ENCODE measurements around the gene GALNTL6.

The GALNTL6 gene

GRCh38 chr4:171880136-171880535 lies 66.9 kb downstream of the GALNTL6 start:
- POLR2A ChIA-PET: no interaction called here
- no peak for TF ChIP-seq BHLHE40 (IDR thresholded peaks at IDR 0.05; ENCODE audit: borderline replicate concordance)
- no peak for TF ChIP-seq FOXA1 (IDR thresholded peaks at IDR 0.05)
- TF ChIP-seq ZNF384 (IDR thresholded peaks at IDR 0.05): no peak
- no peak for TF ChIP-seq SP1 (IDR thresholded peaks at IDR 0.05)
- TF ChIP-seq PKNOX1 (IDR thresholded peaks at IDR 0.05): no peak
- no peak for TF ChIP-seq FOXM1 (IDR thresholded peaks at IDR 0.05; ENCODE audit: borderline replicate concordance)
- no peak for TF ChIP-seq CTBP1 (IDR thresholded peaks at IDR 0.05; ENCODE audit: borderline replicate concordance)
- no peak for TF ChIP-seq NFRKB (IDR thresholded peaks at IDR 0.05)
- TF ChIP-seq L3MBTL2 (conservative IDR thresholded peaks at IDR 0.05): no peak
- TF ChIP-seq TARDBP (IDR thresholded peaks at IDR 0.05): no peak
- TF ChIP-seq HDGF (IDR thresholded peaks at IDR 0.05; ENCODE audit: borderline replicate concordance): no peak
- CTCF ChIA-PET: no interaction called here
- DNase-seq (ENCODE audit: extremely low spot score): no peak

- TF ChIP-seq LEF1 (IDR thresholded peaks at IDR 0.05; ENCODE audit: borderline replicate concordance): no peak
- no peak for TF ChIP-seq FOXM1 (IDR thresholded peaks at IDR 0.05; ENCODE audit: borderline replicate concordance)
- no peak for TF ChIP-seq L3MBTL2 (conservative IDR thresholded peaks at IDR 0.05)
- TF ChIP-seq SP1 (IDR thresholded peaks at IDR 0.05): no peak
- no peak for TF ChIP-seq NFRKB (IDR thresholded peaks at IDR 0.05)
- no peak for TF ChIP-seq ELF4 (IDR thresholded peaks at IDR 0.05)
- no peak for TF ChIP-seq BHLHE40 (IDR thresholded peaks at IDR 0.05; ENCODE audit: borderline replicate concordance)
- no peak for TF ChIP-seq SUZ12 (IDR thresholded peaks at IDR 0.05)
- TF ChIP-seq ZNF384 (IDR thresholded peaks at IDR 0.05): no peak
- TF ChIP-seq HDGF (IDR thresholded peaks at IDR 0.05; ENCODE audit: borderline replicate concordance): no peak
- no peak for TF ChIP-seq TARDBP (IDR thresholded peaks at IDR 0.05)
- TF ChIP-seq PKNOX1 (IDR thresholded peaks at IDR 0.05): no peak
- TF ChIP-seq FOXK2 (IDR thresholded peaks at IDR 0.05): no peak
- TF ChIP-seq ARNT (IDR thresholded peaks at IDR 0.05): no peak
- TF ChIP-seq CTBP1 (IDR thresholded peaks at IDR 0.05; ENCODE audit: borderline replicate concordance): no peak
- no peak for TF ChIP-seq FOXA1 (IDR thresholded peaks at IDR 0.05)
- POLR2A ChIA-PET: no interaction called here
- CTCF ChIA-PET: no interaction called here
- DNase-seq (ENCODE audit: extremely low spot score): no peak
These were observed 76.5 kb downstream of the GALNTL6 start for GRCh38 chr4:171889681-171890080.

GRCh38 chr4:171891038-171891437 lies 77.8 kb downstream of the GALNTL6 start:
- TF ChIP-seq ELF4 (IDR thresholded peaks at IDR 0.05) (no peak), NFRKB (IDR thresholded peaks at IDR 0.05) (no peak), SP1 (IDR thresholded peaks at IDR 0.05) (no peak), FOXM1 (IDR thresholded peaks at IDR 0.05; ENCODE audit: borderline replicate concordance) (no peak), BHLHE40 (IDR thresholded peaks at IDR 0.05; ENCODE audit: borderline replicate concordance) (no peak), TARDBP (IDR thresholded peaks at IDR 0.05) (no peak), LEF1 (IDR thresholded peaks at IDR 0.05; ENCODE audit: borderline replicate concordance) (no peak), L3MBTL2 (conservative IDR thresholded peaks at IDR 0.05) (no peak), FOXK2 (IDR thresholded peaks at IDR 0.05) (no peak), HDGF (IDR thresholded peaks at IDR 0.05; ENCODE audit: borderline replicate concordance) (no peak), ARNT (IDR thresholded peaks at IDR 0.05) (no peak), SUZ12 (IDR thresholded peaks at IDR 0.05) (no peak), ZNF384 (IDR thresholded peaks at IDR 0.05) (no peak), PKNOX1 (IDR thresholded peaks at IDR 0.05) (no peak), CTBP1 (IDR thresholded peaks at IDR 0.05; ENCODE audit: borderline replicate concordance) (no peak), FOXA1 (IDR thresholded peaks at IDR 0.05) (no peak)
- ChIA-PET POLR2A (no interaction called here), CTCF (no interaction called here)
- DNase-seq (ENCODE audit: extremely low spot score): no peak

- DNase-seq (ENCODE audit: extremely low spot score): no peak
- ChIA-PET POLR2A (no interaction called here), CTCF (no interaction called here)
- no peak for TF ChIP-seq TARDBP (IDR thresholded peaks at IDR 0.05)
- TF ChIP-seq ARNT (IDR thresholded peaks at IDR 0.05): no peak
- no peak for TF ChIP-seq NFRKB (IDR thresholded peaks at IDR 0.05)
- TF ChIP-seq CTBP1 (IDR thresholded peaks at IDR 0.05; ENCODE audit: borderline replicate concordance): no peak
- TF ChIP-seq FOXK2 (IDR thresholded peaks at IDR 0.05): no peak
- no peak for TF ChIP-seq SUZ12 (IDR thresholded peaks at IDR 0.05)
- no peak for TF ChIP-seq FOXA1 (IDR thresholded peaks at IDR 0.05)
- no peak for TF ChIP-seq PKNOX1 (IDR thresholded peaks at IDR 0.05)
- TF ChIP-seq L3MBTL2 (conservative IDR thresholded peaks at IDR 0.05): no peak
- no peak for TF ChIP-seq FOXM1 (IDR thresholded peaks at IDR 0.05; ENCODE audit: borderline replicate concordance)
- no peak for TF ChIP-seq SP1 (IDR thresholded peaks at IDR 0.05)
- no peak for TF ChIP-seq HDGF (IDR thresholded peaks at IDR 0.05; ENCODE audit: borderline replicate concordance)
- TF ChIP-seq BHLHE40 (IDR thresholded peaks at IDR 0.05; ENCODE audit: borderline replicate concordance): no peak
- TF ChIP-seq ELF4 (IDR thresholded peaks at IDR 0.05): no peak
- TF ChIP-seq LEF1 (IDR thresholded peaks at IDR 0.05; ENCODE audit: borderline replicate concordance): no peak
- TF ChIP-seq ZNF384 (IDR thresholded peaks at IDR 0.05): no peak
These were observed 83.2 kb downstream of the GALNTL6 start for GRCh38 chr4:171896426-171896825.

GRCh38 chr4:171919314-171919713 lies 106.1 kb downstream of the GALNTL6 start:
- CTCF ChIA-PET: no interaction called here
- POLR2A ChIA-PET: no interaction called here
- DNase-seq (ENCODE audit: extremely low spot score): no peak
- TF ChIP-seq FOXA1 (IDR thresholded peaks at IDR 0.05) (no peak), FOXM1 (IDR thresholded peaks at IDR 0.05; ENCODE audit: borderline replicate concordance) (no peak), L3MBTL2 (conservative IDR thresholded peaks at IDR 0.05) (no peak), PKNOX1 (IDR thresholded peaks at IDR 0.05) (no peak), LEF1 (IDR thresholded peaks at IDR 0.05; ENCODE audit: borderline replicate concordance) (no peak), ARNT (IDR thresholded peaks at IDR 0.05) (no peak), SUZ12 (IDR thresholded peaks at IDR 0.05) (no peak), HDGF (IDR thresholded peaks at IDR 0.05; ENCODE audit: borderline replicate concordance) (no peak), FOXK2 (IDR thresholded peaks at IDR 0.05) (no peak), CTBP1 (IDR thresholded peaks at IDR 0.05; ENCODE audit: borderline replicate concordance) (no peak), SP1 (IDR thresholded peaks at IDR 0.05) (no peak), NFRKB (IDR thresholded peaks at IDR 0.05) (no peak), BHLHE40 (IDR thresholded peaks at IDR 0.05; ENCODE audit: borderline replicate concordance) (no peak), ZNF384 (IDR thresholded peaks at IDR 0.05) (no peak), TARDBP (IDR thresholded peaks at IDR 0.05) (no peak), ELF4 (IDR thresholded peaks at IDR 0.05) (no peak)
